ENCODE data around the gene CROCC2.

CROCC2 gene

DNA sequence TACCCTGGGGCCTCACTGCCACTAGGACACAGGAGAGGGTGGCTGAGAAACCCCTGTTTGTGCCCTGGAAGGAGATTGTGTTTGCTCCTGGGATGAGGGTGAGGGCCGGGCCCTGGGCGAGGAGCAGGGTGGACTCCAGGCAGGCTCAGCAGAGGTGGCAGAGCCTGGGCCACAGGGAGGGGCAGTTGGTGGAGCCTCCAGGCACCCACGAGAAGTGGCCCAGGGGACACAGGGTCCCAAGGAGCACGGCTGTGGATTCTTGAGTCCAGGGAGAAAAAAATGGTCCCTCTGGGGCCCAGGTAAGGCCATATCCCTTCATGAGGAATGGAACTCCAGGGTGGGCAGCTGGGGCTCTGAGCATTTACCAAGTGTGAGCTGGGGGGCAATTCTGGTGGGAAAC is 18.5 kb upstream of the CROCC2 start:
- DNase-seq (ENCODE audit: low read depth, low spot score), result no peak
- CTCF ChIA-PET, result no interaction called here
- TF ChIP-seq, protein P1, sequence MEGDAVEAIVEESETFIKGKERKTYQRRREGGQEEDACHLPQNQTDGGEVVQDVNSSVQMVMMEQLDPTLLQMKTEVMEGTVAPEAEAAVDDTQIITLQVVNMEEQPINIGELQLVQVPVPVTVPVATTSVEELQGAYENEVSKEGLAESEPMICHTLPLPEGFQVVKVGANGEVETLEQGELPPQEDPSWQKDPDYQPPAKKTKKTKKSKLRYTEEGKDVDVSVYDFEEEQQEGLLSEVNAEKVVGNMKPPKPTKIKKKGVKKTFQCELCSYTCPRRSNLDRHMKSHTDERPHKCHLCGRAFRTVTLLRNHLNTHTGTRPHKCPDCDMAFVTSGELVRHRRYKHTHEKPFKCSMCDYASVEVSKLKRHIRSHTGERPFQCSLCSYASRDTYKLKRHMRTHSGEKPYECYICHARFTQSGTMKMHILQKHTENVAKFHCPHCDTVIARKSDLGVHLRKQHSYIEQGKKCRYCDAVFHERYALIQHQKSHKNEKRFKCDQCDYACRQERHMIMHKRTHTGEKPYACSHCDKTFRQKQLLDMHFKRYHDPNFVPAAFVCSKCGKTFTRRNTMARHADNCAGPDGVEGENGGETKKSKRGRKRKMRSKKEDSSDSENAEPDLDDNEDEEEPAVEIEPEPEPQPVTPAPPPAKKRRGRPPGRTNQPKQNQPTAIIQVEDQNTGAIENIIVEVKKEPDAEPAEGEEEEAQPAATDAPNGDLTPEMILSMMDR (IDR thresholded peaks at IDR 0.05; ENCODE audit: insufficient read depth, low read length, missing control alignments), result no peak
- POLR2A ChIA-PET, result no interaction called here
- no peak overlapping the region for H3K4me3 ChIP-seq (ENCODE audit: low read depth, low read length)

DNA sequence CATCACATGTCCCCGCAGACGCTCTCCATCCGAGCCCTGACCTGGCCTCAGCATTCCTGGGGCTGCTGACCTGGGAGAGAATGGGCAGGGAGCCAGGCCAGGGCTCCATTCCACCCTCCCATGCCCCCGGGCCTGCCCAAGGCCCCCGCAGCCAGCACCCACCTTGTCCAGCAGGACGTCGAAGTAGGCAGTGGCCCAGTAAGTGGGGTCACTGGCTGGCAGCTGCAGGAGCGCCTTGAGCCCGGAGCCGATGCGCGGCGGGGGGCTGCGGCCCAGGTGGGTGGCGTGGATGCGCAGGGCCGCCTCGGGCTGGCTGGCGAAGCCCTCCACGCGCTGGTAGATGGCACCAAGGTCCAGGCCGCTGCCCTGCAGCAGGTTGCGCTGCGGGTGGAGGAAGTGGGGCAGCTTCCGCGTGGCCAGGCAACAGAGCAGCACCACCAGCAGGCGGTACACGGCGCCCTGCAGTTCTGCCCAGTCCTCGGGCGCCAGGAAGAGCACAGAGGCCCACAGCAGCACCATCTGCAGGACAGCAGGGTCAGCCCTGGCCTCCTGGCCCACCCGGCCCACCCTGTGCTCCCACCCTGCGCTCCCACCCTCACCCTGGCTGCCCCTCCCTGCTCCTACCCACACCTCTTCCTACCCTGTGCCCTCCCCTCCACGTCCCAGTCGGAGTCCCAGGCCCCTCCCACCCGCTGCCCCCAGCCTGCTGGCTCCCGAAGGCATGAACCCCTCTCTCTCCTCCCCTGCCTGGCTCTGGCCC is 17.8 kb upstream of the CROCC2 start:
- H3K4me3 ChIP-seq (ENCODE audit: low read depth, low read length), result no peak overlapping the region
- DNase-seq (ENCODE audit: low read depth, low spot score), result no peak
- TF ChIP-seq, protein P1 (IDR thresholded peaks at IDR 0.05; ENCODE audit: insufficient read depth, low read length, missing control alignments), result no peak
- ChIA-PET POLR2A (no interaction called here), CTCF (interaction anchor here (1.6 kb wide), 1 partner anchor 25 kb away, joined by 7 read pairs; no protein-coding TSS in a partner anchor)

DNA sequence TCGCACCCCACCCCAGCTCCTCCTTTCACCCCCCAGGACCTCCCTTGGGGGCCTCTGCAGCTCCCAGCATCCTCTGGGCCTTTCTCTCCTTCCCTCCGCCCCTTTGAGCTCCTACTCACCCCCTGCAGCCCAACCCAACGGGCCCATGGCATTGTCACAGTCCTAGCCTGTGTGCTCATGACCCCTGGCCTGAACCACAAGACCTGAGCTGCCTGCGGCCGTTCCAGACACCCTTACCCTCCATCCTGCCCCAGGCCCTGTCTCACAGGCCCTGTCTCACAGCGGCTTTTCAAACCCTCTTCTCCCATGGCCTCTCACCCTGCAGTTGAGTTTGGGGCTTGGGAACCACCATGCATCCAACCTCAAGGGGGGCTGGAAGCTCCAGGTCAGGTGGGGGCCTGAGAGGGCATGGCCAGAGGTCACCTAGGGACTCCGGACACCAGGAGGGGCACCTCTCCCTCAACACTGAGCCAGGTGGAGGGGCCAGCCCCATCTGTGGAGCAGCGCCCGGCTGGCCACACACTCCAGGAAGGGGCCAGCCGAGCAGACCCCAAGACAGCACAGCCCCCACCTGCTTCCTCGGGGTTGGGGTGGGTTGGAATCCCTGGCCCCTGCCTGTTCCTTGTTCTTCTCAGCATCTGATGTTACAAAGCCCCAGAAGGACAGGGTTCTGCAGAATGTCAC is 17.1 kb upstream of the CROCC2 start:
- no peak for DNase-seq (ENCODE audit: low read depth, low spot score)
- ChIA-PET CTCF (interaction anchor here (1.6 kb wide), 1 partner anchor 25 kb away, joined by 7 read pairs; no protein-coding TSS in a partner anchor), POLR2A (no interaction called here)
- H3K4me3 ChIP-seq (ENCODE audit: low read depth, low read length), result no peak overlapping the region
- TF ChIP-seq, protein P1 (IDR thresholded peaks at IDR 0.05; ENCODE audit: insufficient read depth, low read length, missing control alignments), result no peak

DNA sequence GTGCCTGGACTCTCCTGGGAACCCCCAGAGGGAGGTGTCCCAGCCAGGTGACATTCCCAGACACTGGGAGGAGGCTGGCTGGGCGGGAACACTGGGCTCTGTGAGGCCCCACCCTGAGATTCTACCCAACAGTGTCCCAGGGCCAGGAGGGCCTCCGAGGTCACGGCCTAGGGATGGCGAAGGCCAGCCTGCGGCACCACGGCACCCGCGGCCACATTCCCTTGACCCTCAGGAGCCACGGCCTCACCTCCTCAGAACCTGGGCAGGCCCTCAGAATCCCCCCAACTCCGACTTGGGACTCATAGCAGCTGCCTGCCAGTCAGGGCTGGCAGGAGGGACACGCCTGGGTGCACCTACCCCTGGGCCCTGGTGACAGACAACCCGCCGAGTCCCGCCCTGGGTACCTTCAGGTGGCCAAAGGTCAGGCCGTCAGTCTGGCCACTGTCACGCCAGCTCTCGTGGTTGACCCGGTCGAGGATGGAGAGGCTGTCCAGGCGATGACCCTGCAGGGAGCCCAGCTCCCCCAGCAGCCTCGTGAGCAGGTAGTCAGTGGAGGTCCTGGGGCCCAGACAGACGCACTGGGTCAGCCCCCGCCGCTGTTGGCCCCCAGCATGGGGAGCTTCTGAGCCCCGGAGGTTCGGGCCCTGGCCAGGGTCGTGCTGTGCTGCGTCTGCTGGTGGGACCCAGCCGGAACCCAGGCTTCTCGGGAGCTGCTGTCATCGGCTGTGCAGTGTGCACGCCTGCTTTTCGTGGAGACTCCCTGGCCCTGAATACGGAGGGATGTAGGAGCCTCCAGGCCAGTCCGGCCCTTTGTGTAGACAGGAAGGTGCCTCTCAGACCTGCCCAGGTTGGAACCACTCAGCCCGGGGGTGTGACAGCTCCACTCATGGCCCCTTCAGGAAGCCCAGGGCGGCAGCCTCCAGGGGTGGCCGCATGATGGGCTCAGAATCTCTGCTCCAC is 16.3 kb upstream of the CROCC2 start:
- ChIA-PET POLR2A (no interaction called here), CTCF (interaction anchor here (1.6 kb wide), 1 partner anchor 24 kb away, joined by 7 read pairs; no protein-coding TSS in a partner anchor)
- TF ChIP-seq, protein P1 (IDR thresholded peaks at IDR 0.05; ENCODE audit: insufficient read depth, low read length, missing control alignments), result no peak
- no peak overlapping the region for H3K4me3 ChIP-seq (ENCODE audit: low read depth, low read length)
- DNase-seq (ENCODE audit: low read depth, low spot score), result no peak

DNA sequence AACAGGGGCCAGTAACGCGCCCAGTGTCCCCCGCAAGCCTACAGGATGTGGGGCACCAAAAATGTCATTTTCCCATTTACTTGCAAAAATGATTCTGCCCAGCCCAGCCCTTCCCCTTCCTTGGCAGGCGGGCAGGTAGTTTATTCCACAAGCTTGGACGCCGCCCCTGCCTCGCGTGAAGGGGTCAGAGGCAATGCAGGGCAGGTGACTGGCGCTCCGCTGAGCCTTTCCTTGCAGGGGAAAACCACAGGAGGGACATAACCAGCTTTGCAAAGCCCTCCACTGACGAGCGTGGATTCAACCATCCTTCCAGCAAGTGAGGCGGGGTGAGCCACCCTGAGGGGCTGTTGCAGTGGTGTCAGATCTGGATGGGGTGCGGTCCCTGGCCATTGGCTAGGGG is 15.4 kb upstream of the CROCC2 start:
- H3K4me3 ChIP-seq (ENCODE audit: low read depth, low read length), result no peak overlapping the region
- ChIA-PET POLR2A (no interaction called here), CTCF (interaction anchor here (1.9 kb wide), 1 partner anchor 24 kb away, joined by 7 read pairs; no protein-coding TSS in a partner anchor)
- TF ChIP-seq, protein P1 (IDR thresholded peaks at IDR 0.05; ENCODE audit: insufficient read depth, low read length, missing control alignments), result no peak
- DNase-seq (ENCODE audit: low read depth, low spot score), result no peak
